ENCODE results near the gene AGPAT1. TPM values are rescaled to one million over a fixed set of nuclear protein-coding genes. Genes with fewer than 3 reads are reported as not detected.
"Not testable (repeated sequence)": the region's sequence is repeated elsewhere in the genome, so short reads cannot be mapped to it uniquely, and the experiment has no call there.

AGPAT1 gene
- total RNA-seq, 1 experiment from 2014 or later = 65.4 TPM

DNA sequence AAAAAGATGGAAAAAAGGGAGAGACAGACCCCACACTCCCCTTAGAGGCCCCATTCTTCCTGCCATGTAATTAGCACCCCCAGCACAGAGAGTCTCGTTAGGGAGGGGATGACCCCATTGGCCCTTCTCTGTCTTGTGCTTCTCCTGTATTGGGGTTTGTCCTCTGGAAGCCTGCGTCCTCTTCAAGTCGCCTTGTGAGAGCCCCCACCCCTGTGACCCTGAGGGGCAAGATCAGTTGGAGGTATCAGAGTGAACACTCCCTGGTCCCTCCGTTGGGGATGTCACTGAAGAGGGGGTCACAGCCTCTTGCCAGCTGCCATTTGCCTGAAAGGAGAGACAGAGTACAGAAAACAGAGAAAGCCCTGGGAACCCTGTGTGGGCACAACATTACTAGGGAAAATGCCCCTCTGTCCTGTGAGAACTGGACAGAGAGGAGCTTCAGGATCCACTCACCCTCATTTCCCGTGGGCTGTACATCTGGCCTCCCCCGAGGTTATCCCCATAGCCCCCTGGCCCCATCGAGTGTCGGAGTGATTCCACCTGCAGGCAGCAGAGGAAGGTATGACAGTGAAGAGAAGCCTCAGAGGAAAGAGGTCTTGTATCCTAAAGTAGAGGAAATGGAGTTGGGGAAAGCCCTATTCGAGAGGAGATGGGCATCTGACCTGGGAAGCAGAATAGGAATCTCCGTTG, 10.4 kb upstream of the AGPAT1 start:
- not testable (repeated sequence) for H3K9me3 ChIP-seq (replicated peaks); DNase-seq (ENCODE audit: low read depth in 1 of 2, low spot score in 2 of 2); H3K27ac ChIP-seq; H3K27me3 ChIP-seq (replicated peaks); H3K4me3 ChIP-seq
- H3K36me3 ChIP-seq = peaks cover 56% of the 10 kb centered on the region
- H3K4me1 ChIP-seq (replicated peaks) = peaks cover 26% of the 10 kb centered on the region

DNA sequence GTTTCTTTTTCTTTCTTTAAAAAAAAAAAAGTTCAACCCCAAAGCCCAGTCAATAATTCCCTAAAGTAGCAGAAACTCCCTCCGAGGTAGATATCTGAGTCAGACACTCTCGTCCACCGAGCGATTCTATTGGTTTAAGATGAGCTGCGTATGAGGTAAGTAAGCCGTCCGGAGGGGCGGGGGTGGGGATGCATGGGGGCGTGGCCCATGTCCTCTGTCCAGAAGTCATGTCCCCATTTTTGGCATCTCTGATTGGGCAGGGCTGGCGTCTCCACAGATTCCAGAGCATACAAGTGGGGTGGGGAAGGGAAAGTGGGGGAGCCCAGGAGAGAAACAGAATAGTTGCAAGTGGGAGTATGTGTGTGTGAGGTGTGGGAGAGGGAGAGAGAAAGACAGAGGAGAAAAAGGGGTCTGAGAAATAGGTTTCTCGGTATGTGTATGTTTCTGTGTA, 9.8 kb upstream of the AGPAT1 start:
- H3K27ac ChIP-seq; H3K27me3 ChIP-seq (replicated peaks); H3K9me3 ChIP-seq (replicated peaks); H3K4me3 ChIP-seq: not testable (repeated sequence)
- DNase-seq (ENCODE audit: low read depth in 1 of 2, low spot score in 2 of 2) = peak; percentile 60 to 86
- Histone ChIP-seq H3K36me3 (peaks cover 62% of the 10 kb centered on the region), H3K4me1 (replicated peaks) (peaks cover 23% of the 10 kb centered on the region)

DNA sequence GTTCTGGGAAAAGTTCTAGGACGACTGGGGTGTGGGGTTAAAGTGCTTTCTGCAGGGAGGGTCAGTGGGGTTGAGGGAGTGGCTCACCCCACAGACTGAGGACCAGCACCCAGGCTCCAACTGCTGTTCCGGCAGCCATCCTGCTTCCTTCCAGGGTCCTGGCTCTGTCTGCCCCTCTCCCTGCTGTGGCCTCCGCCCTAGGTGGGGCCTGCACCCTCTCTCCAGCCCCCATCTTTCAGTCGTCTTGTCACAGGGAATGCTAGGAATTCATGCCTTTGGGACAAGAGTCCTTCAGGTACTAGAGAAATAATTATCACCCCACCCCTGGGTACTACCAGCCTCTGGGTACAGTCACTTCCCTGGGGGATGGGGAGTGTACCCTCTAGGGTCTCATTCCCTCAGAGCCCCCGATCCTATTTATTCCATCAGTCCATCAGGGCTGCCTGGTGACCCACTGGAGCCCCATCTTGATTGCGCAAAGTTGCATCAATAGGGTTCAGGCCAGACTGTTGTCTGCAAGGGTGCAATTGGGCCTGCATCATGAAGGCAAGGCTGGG, 8.3 kb upstream of the AGPAT1 start, which contains the start of gene AGER:
AGER (minus strand) TSS at position 170 of the 557 bp plus-strand sequence; CDS start at position 139, 31 bp downstream.
- Histone ChIP-seq H3K36me3 (peaks cover 63% of the 10 kb centered on the region), H3K9me3 (replicated peaks) (no peaks in the 10 kb centered on the region), H3K27me3 (replicated peaks) (no peaks in the 10 kb centered on the region), H3K4me1 (replicated peaks) (peaks cover 15% of the 10 kb centered on the region), H3K4me3 (no peak within 1 kb of the TSS), H3K27ac (no peak within 1 kb of the TSS)
- DNase-seq (ENCODE audit: low read depth in 1 of 2, low spot score in 2 of 2) = no peak

DNA sequence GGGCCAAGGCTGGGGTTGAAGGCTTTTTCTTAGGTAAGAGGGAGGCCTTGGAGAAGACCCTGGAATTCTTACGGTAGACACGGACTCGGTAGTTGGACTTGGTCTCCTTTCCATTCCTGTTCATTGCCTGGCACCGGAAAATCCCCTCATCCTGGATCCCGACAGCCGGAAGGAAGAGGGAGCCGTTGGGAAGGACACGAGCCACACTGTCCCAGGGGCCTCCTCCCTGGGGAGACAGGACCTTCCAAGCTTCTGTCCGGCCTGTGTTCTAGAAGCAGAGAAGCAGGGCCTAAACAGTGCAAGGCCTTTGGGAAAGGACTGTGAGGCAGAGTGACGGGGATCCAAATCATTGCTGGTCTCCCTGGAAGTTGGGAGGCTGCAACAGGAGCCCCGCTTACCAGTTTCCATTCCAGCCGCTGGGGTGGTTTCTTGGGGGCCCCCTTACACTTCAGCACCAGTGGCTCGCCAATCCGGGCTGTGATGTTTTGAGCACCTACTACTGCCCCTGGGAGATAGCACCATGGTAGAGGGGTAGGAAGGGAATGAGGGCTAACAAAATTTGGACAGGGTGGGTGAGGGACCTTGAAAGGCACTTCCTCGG, 7.7 kb upstream of the AGPAT1 start:
- H3K4me3 ChIP-seq = no peak overlapping the region
- peaks cover 60% of the 10 kb centered on the region for H3K36me3 ChIP-seq
- no peak for DNase-seq (ENCODE audit: low read depth in 1 of 2, low spot score in 2 of 2)
- no peak overlapping the region for H3K27ac ChIP-seq
- no peaks in the 10 kb centered on the region for H3K9me3 ChIP-seq (replicated peaks)
- H3K4me1 ChIP-seq (replicated peaks) = peaks cover 14% of the 10 kb centered on the region
- H3K27me3 ChIP-seq (replicated peaks) = no peaks in the 10 kb centered on the region

DNA sequence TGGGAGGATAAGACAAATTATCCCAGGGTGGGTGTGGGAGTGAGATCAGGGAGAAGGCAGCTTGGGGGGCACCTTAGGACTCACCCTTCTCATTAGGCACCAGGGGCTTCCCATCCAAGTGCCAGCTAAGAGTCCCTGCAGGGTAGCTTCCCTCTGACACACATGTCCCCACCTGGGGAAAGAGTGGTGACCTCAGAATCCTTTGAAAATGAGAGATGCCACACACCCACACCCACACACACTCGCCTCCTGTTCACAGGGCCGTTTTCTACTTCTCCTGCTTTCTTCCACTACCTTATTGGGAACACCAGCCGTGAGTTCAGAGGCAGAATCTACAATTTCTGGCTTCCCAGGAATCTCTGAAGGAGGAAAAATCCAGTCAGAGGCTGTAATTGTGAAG, 7.1 kb upstream of the AGPAT1 start:
- H3K27me3 ChIP-seq (replicated peaks) = no peaks in the 10 kb centered on the region
- H3K27ac ChIP-seq = no peak overlapping the region
- H3K4me1 ChIP-seq (replicated peaks) = peaks cover 8% of the 10 kb centered on the region
- H3K4me3 ChIP-seq = no peak overlapping the region
- H3K36me3 ChIP-seq = peaks cover 55% of the 10 kb centered on the region
- H3K9me3 ChIP-seq (replicated peaks) = no peaks in the 10 kb centered on the region
- DNase-seq (ENCODE audit: low read depth in 1 of 2, low spot score in 2 of 2) = no peak

DNA sequence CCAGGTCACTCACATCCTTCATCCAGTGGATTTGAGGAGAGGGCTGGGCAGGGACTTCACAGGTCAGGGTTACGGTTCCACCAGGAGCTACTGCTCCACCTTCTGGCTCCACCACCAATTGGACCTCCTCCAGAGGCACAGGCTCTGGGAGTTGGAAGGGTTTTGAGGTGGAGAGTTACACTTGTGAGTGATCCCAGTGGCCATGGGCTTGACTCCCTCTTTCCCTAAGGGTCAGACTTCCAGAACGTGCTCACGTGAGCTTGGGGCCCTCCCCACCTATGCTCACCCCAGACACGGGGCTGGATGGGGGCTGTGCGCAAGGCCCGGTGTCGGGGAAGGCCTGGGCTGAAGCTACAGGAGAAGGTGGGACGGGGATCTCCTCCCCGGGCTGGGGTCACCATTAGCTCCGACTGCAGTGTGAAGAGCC, 6.7 kb upstream of the AGPAT1 start:
- Histone ChIP-seq H3K4me3 (no peak overlapping the region), H3K27me3 (replicated peaks) (no peaks in the 10 kb centered on the region), H3K4me1 (replicated peaks) (peaks cover 5% of the 10 kb centered on the region), H3K27ac (no peak overlapping the region), H3K9me3 (replicated peaks) (no peaks in the 10 kb centered on the region), H3K36me3 (peaks cover 50% of the 10 kb centered on the region)
- DNase-seq (ENCODE audit: low read depth in 1 of 2, low spot score in 2 of 2) = no peak

DNA sequence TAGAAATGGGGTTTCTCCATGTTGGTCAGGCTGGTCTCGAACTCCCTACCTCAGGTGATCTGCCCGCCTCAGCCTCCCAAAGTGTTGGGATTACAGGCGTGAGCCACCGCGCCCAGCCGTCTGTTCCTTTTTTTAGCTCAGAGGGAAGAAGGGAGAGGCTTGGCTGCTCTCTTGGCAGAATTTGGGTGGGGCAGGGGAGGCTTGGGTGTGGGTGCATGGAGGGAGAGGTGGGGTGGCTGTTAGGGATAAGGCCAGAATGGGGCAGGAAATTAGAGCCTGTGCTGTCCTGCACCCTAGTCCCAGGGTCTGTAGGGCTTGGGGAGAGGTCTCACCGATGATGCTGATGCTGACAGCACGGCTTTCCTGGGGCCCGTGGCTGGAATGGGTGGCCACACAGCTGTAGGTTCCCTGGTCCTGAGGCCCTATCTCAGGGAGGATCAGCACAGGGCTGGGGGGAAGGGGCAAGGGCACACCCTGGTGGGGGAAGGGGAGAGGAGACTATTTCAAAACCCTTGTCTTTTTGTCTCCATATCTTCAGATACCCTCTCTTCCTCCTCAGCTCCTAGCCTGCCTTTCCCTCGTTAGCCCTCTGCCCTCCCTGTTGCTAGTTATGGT, 6.1 kb upstream of the AGPAT1 start:
- Histone ChIP-seq H3K9me3 (replicated peaks) (no peaks in the 10 kb centered on the region), H3K27ac (no peak overlapping the region), H3K4me3 (no peak overlapping the region), H3K4me1 (replicated peaks) (peaks cover 9% of the 10 kb centered on the region), H3K36me3 (peaks cover 44% of the 10 kb centered on the region), H3K27me3 (replicated peaks) (no peaks in the 10 kb centered on the region)
- no peak for DNase-seq (ENCODE audit: low read depth in 1 of 2, low spot score in 2 of 2)

DNA sequence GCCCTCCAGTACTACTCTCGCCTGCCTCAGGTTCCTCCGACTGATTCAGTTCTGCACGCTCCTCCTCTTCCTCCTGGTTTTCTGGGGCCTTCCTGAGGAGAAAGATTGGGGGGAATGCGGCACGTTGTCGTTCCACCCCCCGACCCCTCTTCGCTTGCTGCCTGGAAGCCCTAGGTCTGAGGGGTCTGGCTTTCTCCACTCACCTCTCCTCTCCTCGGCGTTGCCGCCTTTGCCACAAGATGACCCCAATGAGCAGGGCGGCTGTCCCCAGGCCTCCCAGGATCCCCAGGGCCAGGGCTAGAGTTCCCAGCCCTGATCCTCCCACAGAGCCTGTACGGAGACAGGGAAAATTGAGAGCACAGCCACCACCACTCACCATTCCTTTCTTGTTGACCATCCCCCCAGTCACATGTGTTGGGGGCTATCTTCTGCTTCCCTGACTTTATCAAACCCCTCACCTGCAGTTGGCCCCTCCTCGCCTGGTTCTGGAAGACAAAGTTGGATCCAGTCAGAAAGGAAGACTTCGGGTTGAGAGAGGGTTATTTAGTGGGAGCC, 5.3 kb upstream of the AGPAT1 start:
- DNase-seq (ENCODE audit: low read depth in 1 of 2, low spot score in 2 of 2) = no peak

DNA sequence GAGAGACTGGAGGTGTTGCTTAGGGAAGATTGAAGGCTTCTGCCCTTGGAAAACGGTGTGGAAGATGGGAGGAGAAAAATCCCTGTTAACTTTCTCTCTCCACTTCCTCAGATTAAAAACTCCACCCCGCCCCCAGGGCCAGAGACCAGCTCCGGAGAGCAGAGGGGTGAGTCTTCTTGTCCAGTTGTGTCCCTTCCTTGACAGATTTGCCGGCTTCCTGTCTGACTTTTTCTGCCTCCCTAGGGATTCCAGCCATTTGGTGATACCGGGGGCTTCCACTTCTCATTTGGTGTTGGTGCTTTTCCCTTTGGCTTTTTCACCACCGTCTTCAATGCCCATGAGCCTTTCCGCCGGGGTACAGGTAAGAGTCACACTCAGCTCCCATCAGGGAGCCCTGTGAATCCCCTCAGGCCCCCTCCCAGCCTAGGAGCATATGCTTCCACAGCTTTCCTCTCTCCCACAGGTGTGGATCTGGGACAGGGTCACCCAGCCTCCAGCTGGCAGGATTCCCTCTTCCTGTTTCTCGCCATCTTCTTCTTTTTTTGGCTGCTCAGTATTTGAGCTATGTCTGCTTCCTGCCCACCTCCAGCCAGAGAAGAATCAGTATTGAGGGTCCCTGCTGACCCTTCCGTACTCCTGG, 4.0 kb upstream of the AGPAT1 start:
- no peaks in the 10 kb centered on the region for H3K27me3 ChIP-seq (replicated peaks)
- H3K9me3 ChIP-seq (replicated peaks) = no peaks in the 10 kb centered on the region
- peaks cover 23% of the 10 kb centered on the region for H3K4me1 ChIP-seq (replicated peaks)
- H3K4me3 ChIP-seq = no peak overlapping the region
- H3K36me3 ChIP-seq = peaks cover 35% of the 10 kb centered on the region
- DNase-seq (ENCODE audit: low read depth in 1 of 2, low spot score in 2 of 2) = no peak
- no peak overlapping the region for H3K27ac ChIP-seq

More for the DNA sequence above, 5.3 kb upstream of the AGPAT1 start:
- Histone ChIP-seq H3K9me3 (replicated peaks) (no peaks in the 10 kb centered on the region), H3K4me1 (replicated peaks) (peaks cover 17% of the 10 kb centered on the region), H3K27me3 (replicated peaks) (no peaks in the 10 kb centered on the region), H3K27ac (no peak overlapping the region), H3K36me3 (peaks cover 36% of the 10 kb centered on the region), H3K4me3 (no peak overlapping the region)

DNA sequence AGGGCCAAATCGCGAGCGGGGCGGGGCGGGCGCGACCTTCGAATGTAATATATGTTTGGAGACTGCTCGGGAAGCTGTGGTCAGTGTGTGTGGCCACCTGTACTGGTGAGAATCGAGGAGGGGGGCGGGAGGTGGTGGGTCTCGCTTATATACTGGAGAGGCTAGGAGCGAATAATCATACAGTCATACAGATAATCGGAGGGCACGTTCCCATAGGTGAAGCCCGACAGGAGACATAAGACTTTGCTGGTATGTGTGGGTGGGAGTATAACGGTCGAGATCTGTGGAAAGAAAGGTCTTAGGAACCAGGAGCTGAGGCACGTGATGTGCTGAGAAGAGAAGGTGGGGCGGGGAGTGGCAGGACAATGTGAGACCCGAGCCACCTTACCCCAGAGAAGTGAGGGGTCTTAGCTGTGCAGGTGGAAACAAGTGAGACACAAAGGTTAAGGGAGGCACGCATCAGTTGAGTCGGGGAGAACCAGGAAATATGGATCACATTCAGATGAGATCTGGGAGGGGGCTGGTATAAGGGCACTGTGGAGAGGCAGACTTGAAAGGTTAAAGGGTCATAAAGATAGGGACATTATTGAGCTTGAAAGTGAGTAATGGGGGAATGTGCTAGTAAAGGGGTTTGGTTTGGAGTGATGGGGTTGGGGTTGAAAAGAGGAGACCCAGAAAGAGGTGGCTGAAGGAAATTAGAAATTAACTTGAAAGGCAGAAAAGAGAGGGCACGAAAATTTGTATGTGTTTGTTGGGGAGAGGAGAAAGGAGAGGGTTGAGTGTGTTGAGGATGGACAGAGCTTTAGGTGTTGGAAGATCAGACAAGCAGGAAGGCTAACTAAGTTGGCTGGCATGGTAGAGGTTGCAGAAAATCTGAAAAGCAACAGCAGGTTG, 2.9 kb upstream of the AGPAT1 start:
- no peaks in the 10 kb centered on the region for H3K9me3 ChIP-seq (replicated peaks)
- peak overlapping the region; percentile 84 for H3K27ac ChIP-seq
- peaks cover 29% of the 10 kb centered on the region for H3K36me3 ChIP-seq
- peak overlapping the region; percentile 48 for H3K4me3 ChIP-seq
- H3K27me3 ChIP-seq (replicated peaks) = no peaks in the 10 kb centered on the region
- H3K4me1 ChIP-seq (replicated peaks) = peaks cover 26% of the 10 kb centered on the region
- peak in 1 of 2 experiments; percentile 34 for DNase-seq (ENCODE audit: low read depth in 1 of 2, low spot score in 2 of 2)

DNA sequence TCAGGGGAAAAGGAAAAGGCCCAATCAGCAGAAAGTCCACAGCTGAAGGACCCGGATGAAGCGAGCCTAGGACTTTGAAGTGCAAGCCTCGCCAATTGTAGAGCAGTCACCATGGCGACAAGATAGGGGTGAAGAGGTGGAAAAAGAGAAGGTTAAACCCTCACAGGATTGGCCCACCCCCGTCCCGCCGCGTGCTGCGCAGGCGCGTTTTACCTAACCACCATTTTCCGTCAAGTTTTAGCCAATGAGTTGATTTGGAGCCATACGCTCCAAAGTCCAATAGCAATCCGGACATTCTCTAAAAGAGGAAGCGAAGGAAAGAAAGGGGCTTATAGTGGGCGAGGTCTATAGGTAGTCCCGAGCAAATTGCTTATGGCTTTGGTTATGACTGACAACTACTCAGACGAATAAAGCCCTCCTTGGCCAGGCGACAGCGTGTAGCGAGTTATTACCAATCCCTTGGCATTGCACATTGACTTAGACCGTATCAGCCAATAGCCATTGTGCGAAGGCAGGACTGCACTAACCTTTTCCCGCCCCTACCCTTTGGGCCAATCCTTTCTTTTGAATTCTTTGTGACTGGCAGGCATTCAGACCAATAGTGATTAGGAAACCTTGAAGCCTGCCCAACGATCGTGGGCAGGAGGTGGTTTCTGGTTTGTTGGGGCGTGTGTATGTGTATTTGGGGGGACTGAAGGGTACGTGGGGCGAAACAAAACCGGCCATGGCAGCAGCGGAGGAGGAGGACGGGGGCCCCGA, 2.1 kb upstream of the AGPAT1 start, which contains the start of gene RNF5:
RNF5 (plus strand) TSS at position 618 of the 759 bp plus-strand sequence; CDS start at position 725, 107 bp downstream.
- Histone ChIP-seq H3K9me3 (replicated peaks) (no peaks in the 10 kb centered on the region), H3K27ac (peak within 1 kb of the TSS; percentile 84), H3K36me3 (peaks cover 21% of the 10 kb centered on the region), H3K4me3 (peak within 1 kb of the TSS; percentile 48), H3K4me1 (replicated peaks) (peaks cover 26% of the 10 kb centered on the region), H3K27me3 (replicated peaks) (no peaks in the 10 kb centered on the region)
- peak; percentile 99 for DNase-seq (ENCODE audit: low read depth in 1 of 2, low spot score in 2 of 2)

DNA sequence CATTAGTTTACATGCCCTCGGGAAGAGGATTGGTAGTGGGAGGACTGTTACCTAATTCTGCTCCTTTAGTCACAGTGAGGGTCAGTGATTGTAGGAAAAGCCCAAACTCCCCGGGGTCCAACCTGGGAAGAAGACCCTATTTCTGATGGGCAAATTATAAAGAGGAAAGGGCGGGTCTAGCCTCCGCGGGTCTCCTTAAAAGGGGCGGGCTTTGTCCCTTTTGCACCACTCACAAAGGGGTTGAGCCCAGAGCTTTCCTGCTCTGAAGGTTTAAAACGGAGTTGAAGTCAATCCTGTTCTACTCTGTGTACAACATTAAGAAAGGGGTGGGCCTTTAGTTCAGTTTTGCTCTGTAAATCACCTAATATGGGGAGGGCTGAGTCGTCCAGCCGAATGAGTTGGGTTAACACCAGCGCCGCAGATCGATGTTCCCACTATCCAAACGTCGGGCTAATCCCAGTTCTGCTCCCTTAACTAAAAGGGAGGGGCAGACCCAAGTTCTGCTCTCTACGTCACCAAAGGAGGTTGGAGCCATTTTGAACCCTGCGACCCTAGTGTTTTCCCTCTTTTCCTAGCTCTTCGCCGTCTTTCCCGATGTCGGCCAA, 1.4 kb upstream of the AGPAT1 start:
- no peaks in the 10 kb centered on the region for H3K9me3 ChIP-seq (replicated peaks)
- peak overlapping the region; percentile 84 for H3K27ac ChIP-seq
- peak in 1 of 2 experiments; percentile 51 for DNase-seq (ENCODE audit: low read depth in 1 of 2, low spot score in 2 of 2)
- peaks cover 21% of the 10 kb centered on the region for H3K36me3 ChIP-seq
- peak overlapping the region; percentile 48 for H3K4me3 ChIP-seq
- H3K27me3 ChIP-seq (replicated peaks) = no peaks in the 10 kb centered on the region
- peaks cover 26% of the 10 kb centered on the region for H3K4me1 ChIP-seq (replicated peaks)

Measured in SJSA1 (cell line).